ENCODE measurements around the gene DNAI2.

Gene DNAI2

GRCh38 chr17:74274060-74274708, at the start of gene DNAI2:
Gene DNAI2 (plus strand): TSS chr17:74274234. CDS start chr17:74281818, 7,584 bp downstream.
- no peak for ATAC-seq
- TF ChIP-seq ZC3H10 (CRISPR knock-in tag; IDR thresholded peaks at IDR 0.05), result no peak
- TF ChIP-seq ZFP30 (CRISPR knock-in tag; IDR thresholded peaks at IDR 0.05), result no peak
- no peak for TF ChIP-seq ESRRG (CRISPR knock-in tag; IDR thresholded peaks at IDR 0.05)
- TF ChIP-seq ZNF8 (CRISPR knock-in tag; IDR thresholded peaks at IDR 0.05), result no peak
- TF ChIP-seq ARNTL (CRISPR knock-in tag; IDR thresholded peaks at IDR 0.05; ENCODE audit: borderline replicate concordance, low read depth), result no peak
- no peak for TF ChIP-seq SNAI2 (CRISPR knock-in tag; IDR thresholded peaks at IDR 0.05)
- TF ChIP-seq CSDC2 (CRISPR knock-in tag; IDR thresholded peaks at IDR 0.05), result no peak
- no peak for TF ChIP-seq RARB (CRISPR knock-in tag; IDR thresholded peaks at IDR 0.05)
- no peak for TF ChIP-seq TCF4 (CRISPR knock-in tag; IDR thresholded peaks at IDR 0.05; ENCODE audit: borderline replicate concordance)
- no peak for TF ChIP-seq OSR1 (CRISPR knock-in tag; IDR thresholded peaks at IDR 0.05)
- TF ChIP-seq BACH2 (CRISPR knock-in tag; IDR thresholded peaks at IDR 0.05; ENCODE audit: borderline replicate concordance), result no peak
- no peak for TF ChIP-seq ZFP3 (CRISPR knock-in tag; IDR thresholded peaks at IDR 0.05)
- TF ChIP-seq TSHZ2 (CRISPR knock-in tag; IDR thresholded peaks at IDR 0.05), result no peak
- no peak for TF ChIP-seq POU6F1 (CRISPR knock-in tag; IDR thresholded peaks at IDR 0.05; ENCODE audit: borderline replicate concordance, low read depth)

GRCh38 chr17:74224959-74225725, 48.9 kb upstream of the DNAI2 start:
- TF ChIP-seq POU6F1 (CRISPR knock-in tag; IDR thresholded peaks at IDR 0.05; ENCODE audit: borderline replicate concordance, low read depth) (no peak), ZFP3 (CRISPR knock-in tag; IDR thresholded peaks at IDR 0.05) (no peak), TCF4 (CRISPR knock-in tag; IDR thresholded peaks at IDR 0.05; ENCODE audit: borderline replicate concordance) (no peak), ZFP30 (CRISPR knock-in tag; IDR thresholded peaks at IDR 0.05) (no peak), CSDC2 (CRISPR knock-in tag; IDR thresholded peaks at IDR 0.05) (no peak), ZNF70 (CRISPR knock-in tag; IDR thresholded peaks at IDR 0.05) (no peak), ZC3H10 (CRISPR knock-in tag; IDR thresholded peaks at IDR 0.05) (no peak), ZNF565 (CRISPR knock-in tag; conservative IDR thresholded peaks at IDR 0.05; ENCODE audit: low read depth) (no peak), OSR1 (CRISPR knock-in tag; IDR thresholded peaks at IDR 0.05) (no peak), GLIS3 (CRISPR knock-in tag; IDR thresholded peaks at IDR 0.05) (no peak), ESRRG (CRISPR knock-in tag; IDR thresholded peaks at IDR 0.05) (no peak), SNAI2 (CRISPR knock-in tag; IDR thresholded peaks at IDR 0.05) (no peak), TSHZ2 (CRISPR knock-in tag; IDR thresholded peaks at IDR 0.05) (no peak)
- no peak for ATAC-seq

GRCh38 chr17:74226252-74226651, 47.8 kb upstream of the DNAI2 start:
- ATAC-seq, result no peak
- TF ChIP-seq POU6F1 (CRISPR knock-in tag; IDR thresholded peaks at IDR 0.05; ENCODE audit: borderline replicate concordance, low read depth) (no peak), ISL1 (CRISPR knock-in tag; IDR thresholded peaks at IDR 0.05) (no peak), TOX (CRISPR knock-in tag; IDR thresholded peaks at IDR 0.05; ENCODE audit: borderline replicate concordance) (no peak), ZNF565 (CRISPR knock-in tag; conservative IDR thresholded peaks at IDR 0.05; ENCODE audit: low read depth) (no peak), ZNF70 (CRISPR knock-in tag; IDR thresholded peaks at IDR 0.05) (no peak), SNAI2 (CRISPR knock-in tag; IDR thresholded peaks at IDR 0.05) (no peak), ESRRG (CRISPR knock-in tag; IDR thresholded peaks at IDR 0.05) (no peak), RARB (CRISPR knock-in tag; IDR thresholded peaks at IDR 0.05) (no peak), ZNF8 (CRISPR knock-in tag; IDR thresholded peaks at IDR 0.05) (no peak), BACH2 (CRISPR knock-in tag; IDR thresholded peaks at IDR 0.05; ENCODE audit: borderline replicate concordance) (no peak), TCF4 (CRISPR knock-in tag; IDR thresholded peaks at IDR 0.05; ENCODE audit: borderline replicate concordance) (no peak), ARNTL (CRISPR knock-in tag; IDR thresholded peaks at IDR 0.05; ENCODE audit: borderline replicate concordance, low read depth) (no peak), CSDC2 (CRISPR knock-in tag; IDR thresholded peaks at IDR 0.05) (no peak), ZFP30 (CRISPR knock-in tag; IDR thresholded peaks at IDR 0.05) (no peak), PPARA (CRISPR knock-in tag; IDR thresholded peaks at IDR 0.05; ENCODE audit: borderline replicate concordance) (no peak), PATZ1 (CRISPR knock-in tag; IDR thresholded peaks at IDR 0.05; ENCODE audit: borderline replicate concordance) (no peak), OSR1 (CRISPR knock-in tag; IDR thresholded peaks at IDR 0.05) (no peak), ZFP3 (CRISPR knock-in tag; IDR thresholded peaks at IDR 0.05) (no peak), ZC3H10 (CRISPR knock-in tag; IDR thresholded peaks at IDR 0.05) (no peak)

Measured in SK-N-SH treated with all-trans-retinoic acid at 6 μM for 48 hours (cell line).